Muscle layer of duodenum (tissue), 2 donors: Measurements from ENCODE around the gene DDO.
"Not testable (repeated sequence)": the region's sequence is repeated elsewhere in the genome, so short reads cannot be mapped to it uniquely, and the experiment has no call there.

Experiments
- H3K27ac ChIP-seq: one replicate; pipeline ENCODE4 v1.7.0; 2013; ENCODE audit warnings: mild to moderate bottlenecking, low read length
- H3K27me3 ChIP-seq: one replicate; pipeline ENCODE4 v1.7.0; 2013; ENCODE audit warnings: low read depth, mild to moderate bottlenecking, control low read depth, low read length
- H3K36me3 ChIP-seq, 2 donors: one replicate each; pipeline ENCODE4 v1.7.0; 2013; ENCODE audit warnings: low read length in 2 of 2, control low read depth in 1 of 2, mild to moderate bottlenecking in 1 of 2; ENCODE audit not compliant: insufficient read depth in 2 of 2, control insufficient read depth in 1 of 2
- H3K4me1 ChIP-seq, 2 donors: one replicate each; pipeline ENCODE4 v1.7.0; 2013; ENCODE audit warnings: low read length in 2 of 2, mild to moderate bottlenecking in 2 of 2, control low read depth in 1 of 2, moderate library complexity in 1 of 2; ENCODE audit not compliant: insufficient read depth in 2 of 2, control insufficient read depth in 1 of 2
- H3K4me3 ChIP-seq, 2 donors: one replicate each; pipeline ENCODE4 v1.7.0; 2013; ENCODE audit warnings: low read length in 2 of 2, low read depth in 1 of 2, mild to moderate bottlenecking in 1 of 2
- H3K9me3 ChIP-seq, 2 donors: one replicate each; pipeline ENCODE4 v1.7.0; 2013; ENCODE audit warnings: low read length in 2 of 2, control low read depth in 1 of 2, mild to moderate bottlenecking in 1 of 2; ENCODE audit not compliant: control insufficient read depth in 1 of 2
- donor health status: healthy.

The DDO gene, protein sequence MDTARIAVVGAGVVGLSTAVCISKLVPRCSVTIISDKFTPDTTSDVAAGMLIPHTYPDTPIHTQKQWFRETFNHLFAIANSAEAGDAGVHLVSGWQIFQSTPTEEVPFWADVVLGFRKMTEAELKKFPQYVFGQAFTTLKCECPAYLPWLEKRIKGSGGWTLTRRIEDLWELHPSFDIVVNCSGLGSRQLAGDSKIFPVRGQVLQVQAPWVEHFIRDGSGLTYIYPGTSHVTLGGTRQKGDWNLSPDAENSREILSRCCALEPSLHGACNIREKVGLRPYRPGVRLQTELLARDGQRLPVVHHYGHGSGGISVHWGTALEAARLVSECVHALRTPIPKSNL

DNA sequence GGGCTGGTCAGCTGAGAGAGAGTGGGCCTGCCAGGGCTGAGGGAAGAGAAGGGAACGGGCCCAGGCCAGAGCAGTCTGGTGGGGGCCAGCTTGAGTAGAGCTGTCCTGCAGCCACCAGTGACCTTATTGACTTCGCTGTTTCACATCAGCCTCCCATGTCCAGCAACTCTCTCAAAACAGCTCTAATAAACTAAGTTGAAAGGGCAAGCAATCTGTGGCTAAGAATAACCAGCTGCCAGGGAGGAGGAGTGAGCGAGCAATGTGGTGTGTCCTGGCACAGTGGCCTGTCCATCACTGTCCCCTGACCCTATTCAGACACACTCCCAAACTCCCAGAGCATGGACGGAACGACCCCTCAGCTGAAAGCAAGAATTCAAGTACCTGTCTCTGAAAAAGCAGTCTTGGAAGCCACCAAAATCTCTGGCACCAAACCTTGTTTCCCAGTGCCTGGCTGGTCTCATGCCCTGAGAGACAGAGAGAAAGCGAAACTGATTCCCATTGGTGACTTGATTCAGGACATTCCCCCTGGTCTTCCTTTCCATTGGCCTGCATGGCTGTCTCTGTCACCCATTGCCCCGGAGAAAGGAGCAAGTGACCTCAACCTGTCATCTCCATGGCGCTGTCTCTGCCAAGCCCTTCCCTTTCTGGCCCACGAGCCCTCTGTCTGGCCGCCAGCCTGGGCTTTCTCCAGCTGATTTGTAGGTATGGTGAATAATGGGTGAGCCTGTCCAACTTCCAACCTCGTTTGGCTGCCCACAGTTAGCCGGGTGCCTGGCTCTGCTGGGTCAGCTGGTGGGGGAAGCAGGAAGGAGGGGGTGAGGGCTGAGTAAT lies at the start of gene DDO:
Gene DDO, minus strand, starts transcription at position 490 of the 831 bp plus-strand sequence. CDS start 2,113 bp downstream, outside the sequence.
- Histone ChIP-seq H3K9me3 (no peaks in the 10 kb centered on the region), H3K4me3 (peak within 1 kb of the TSS; percentile 59 to 68), H3K4me1 (peaks cover 6 to 14% of the 10 kb centered on the region in 2 donors), H3K27me3 (no peaks in the 10 kb centered on the region), H3K36me3 (no peaks in the 10 kb centered on the region), H3K27ac (peak within 1 kb of the TSS; percentile 68)

DNA sequence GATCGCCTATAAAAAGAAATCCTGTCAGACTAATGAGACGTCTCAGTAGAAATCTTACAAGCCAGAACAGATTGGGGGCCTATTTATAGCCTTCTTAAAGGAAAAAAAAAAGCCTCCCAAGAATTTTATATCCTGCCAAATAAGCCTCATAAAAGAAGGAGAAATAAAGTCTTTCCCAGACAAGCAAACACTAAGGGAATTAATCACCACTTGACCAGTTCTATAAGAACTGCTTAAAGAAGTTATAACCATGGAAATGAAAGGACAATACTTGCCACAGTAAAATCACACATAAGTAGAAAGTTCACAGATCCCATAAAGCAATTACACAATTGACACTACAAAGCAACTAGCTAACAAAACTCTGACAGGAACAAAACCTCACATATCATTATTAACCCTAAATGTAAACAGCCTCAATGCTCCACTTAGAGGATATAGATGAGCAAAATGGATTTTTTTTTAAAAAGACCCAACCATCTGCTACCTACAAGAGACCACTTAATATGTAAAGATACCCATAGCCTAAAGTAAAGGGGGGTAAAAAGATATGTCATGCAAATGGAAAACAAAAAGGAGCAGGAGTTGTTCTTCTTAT lies 47.6 kb upstream of the DDO start:
- Histone ChIP-seq H3K27ac (no peak overlapping the region), H3K4me1 (no peaks in the 10 kb centered on the region), H3K27me3 (no peaks in the 10 kb centered on the region), H3K36me3 (no peaks in the 10 kb centered on the region), H3K4me3 (no peak overlapping the region), H3K9me3 (peaks cover 7 to 23% of the 10 kb centered on the region in 2 donors)

DNA sequence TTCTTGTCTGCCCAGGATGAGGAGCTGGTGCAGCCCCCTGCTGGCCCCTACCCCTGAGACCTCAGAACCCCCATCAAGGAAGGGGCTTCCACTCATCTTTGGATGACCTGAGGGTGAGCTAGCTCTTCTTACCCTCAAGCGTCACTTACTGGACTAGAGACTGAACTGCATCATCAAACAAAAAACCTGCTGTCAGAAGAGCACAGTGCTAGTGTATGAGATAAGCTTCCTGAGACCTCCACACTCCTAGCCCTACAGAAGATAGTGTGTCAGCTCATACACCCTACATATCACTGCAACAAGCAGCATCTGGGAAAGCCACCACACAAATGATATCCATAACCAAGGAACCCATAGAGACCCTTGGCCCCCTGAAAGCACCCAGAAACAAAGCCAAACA lies 46.0 kb upstream of the DDO start:
- H3K9me3 ChIP-seq = peaks cover 7 to 23% of the 10 kb centered on the region in 2 donors
- H3K27ac ChIP-seq = no peak overlapping the region
- H3K36me3 ChIP-seq = no peaks in the 10 kb centered on the region
- no peaks in the 10 kb centered on the region for H3K4me1 ChIP-seq
- H3K27me3 ChIP-seq = no peaks in the 10 kb centered on the region
- H3K4me3 ChIP-seq = no peak overlapping the region

DNA sequence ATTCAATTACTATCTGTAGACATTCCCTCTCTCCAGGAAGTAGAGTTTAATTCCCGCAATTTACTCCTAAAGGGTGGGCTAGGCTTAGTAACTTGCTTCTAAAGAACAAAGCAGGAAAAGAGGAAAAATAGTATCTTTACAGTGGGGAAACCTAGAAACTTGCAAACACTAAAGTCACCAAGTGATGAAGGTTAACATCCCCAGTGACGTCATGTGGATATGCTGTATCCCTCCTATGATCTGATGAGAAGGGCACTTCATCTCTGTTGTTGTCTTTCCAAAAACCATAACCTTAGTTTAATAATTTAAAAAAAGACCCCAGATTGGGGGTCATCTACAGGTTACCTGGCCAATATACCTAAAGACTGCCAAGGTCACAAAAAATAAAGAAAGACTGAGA lies 43.8 kb upstream of the DDO start:
- Histone ChIP-seq H3K4me3 (no peak overlapping the region), H3K27me3 (no peaks in the 10 kb centered on the region), H3K27ac (no peak overlapping the region), H3K4me1 (no peaks in the 10 kb centered on the region), H3K9me3 (peaks cover 7 to 20% of the 10 kb centered on the region in 2 donors), H3K36me3 (no peaks in the 10 kb centered on the region)

DNA sequence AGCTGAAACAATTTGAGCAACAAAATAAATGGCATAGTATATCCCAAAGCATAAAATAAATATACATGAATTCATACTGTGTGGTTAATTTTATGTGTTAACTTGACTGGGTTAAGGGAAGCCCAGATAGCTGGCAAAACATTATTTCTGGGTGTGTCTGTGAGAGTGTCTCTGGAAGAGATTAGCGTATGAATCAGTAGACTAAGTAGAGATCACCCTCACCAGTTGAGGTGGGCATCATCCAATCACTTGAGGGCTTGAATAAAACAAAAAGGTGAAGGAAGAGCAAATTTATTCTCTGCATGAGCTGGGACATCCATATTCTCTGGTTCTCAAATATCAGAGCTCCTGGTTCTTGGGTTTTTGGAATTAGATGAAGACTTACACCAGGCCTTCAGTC lies 43.1 kb upstream of the DDO start:
- H3K27me3 ChIP-seq = no peaks in the 10 kb centered on the region
- H3K27ac ChIP-seq = no peak overlapping the region
- no peaks in the 10 kb centered on the region for H3K36me3 ChIP-seq
- H3K9me3 ChIP-seq = peaks cover 7 to 17% of the 10 kb centered on the region in 2 donors
- no peaks in the 10 kb centered on the region for H3K4me1 ChIP-seq
- H3K4me3 ChIP-seq = no peak overlapping the region

DNA sequence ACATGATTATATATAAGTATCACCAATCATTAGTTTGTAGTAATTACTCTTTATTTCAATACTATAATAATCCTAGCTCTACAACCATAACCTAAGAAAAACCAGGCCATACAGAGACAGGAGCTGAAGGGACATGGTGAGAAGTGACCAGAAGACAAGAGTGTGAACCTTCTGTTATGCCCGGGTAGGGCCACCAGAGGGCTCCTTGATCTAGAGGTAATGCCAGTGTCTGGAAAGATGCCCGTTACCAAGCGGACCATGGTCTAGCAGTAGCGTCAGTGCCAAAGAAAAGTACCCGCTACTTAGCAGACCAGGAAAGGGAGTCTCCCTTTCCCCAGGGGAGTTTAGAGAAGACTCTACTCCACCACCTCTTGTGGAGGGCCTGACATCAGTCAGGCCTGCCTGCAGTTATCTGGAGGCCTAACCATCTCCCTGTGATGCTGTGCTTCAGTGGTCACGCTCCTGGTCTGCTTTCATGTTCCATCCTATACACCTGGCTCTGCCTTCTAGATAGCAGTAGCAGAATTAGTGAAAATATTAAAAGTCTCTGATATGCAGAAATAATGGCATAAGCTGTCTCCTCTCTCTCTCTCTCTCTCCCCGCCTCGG lies 42.3 kb upstream of the DDO start:
- peaks cover 3 to 11% of the 10 kb centered on the region in 2 donors for H3K9me3 ChIP-seq
- H3K27me3 ChIP-seq, H3K27ac ChIP-seq, H3K4me3 ChIP-seq, H3K4me1 ChIP-seq, H3K36me3 ChIP-seq: not testable (repeated sequence)

DNA sequence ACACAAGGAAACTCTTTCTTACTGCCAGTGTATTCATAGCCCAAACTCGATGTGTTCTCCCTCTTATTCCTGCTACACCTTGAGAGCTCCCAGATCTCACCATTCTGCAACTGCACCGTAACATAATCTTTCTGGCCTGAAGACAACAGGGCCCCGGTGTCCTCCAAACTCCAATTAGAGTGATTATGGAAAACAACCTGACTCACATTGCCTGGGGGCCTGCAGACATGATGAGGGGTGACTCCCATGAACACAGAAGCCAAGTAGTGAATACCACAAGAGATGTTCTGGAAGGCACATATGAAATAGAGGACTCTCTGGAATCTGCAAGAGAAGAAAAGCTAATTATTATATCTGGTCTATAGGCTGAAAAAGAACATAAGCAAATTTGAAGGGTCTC lies 41.3 kb upstream of the DDO start:
- Histone ChIP-seq H3K27ac (no peak overlapping the region), H3K4me1 (no peaks in the 10 kb centered on the region), H3K27me3 (no peaks in the 10 kb centered on the region), H3K36me3 (no peaks in the 10 kb centered on the region), H3K4me3 (no peak overlapping the region), H3K9me3 (peaks cover 0 to 3% of the 10 kb centered on the region in 2 donors)

DNA sequence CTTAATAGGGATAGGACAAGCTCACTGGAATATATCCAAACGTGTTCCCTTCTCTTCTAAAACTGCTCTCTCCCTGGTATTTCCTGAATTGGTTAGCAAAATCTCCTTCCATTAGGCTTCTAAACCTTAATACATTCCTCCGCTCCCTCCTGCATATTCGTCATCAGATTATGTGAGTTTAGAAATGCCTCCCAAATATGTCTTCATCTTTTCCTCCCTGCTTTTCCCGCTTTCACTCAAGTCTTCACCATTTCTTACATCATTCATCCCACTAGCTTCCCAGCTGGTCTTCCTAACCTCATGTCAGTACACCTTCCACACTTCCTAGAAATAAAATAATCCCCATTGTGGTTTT lies 34.1 kb upstream of the DDO start:
- Histone ChIP-seq H3K9me3 (no peaks in the 10 kb centered on the region), H3K4me3 (no peak overlapping the region), H3K4me1 (no peaks in the 10 kb centered on the region), H3K27ac (no peak overlapping the region), H3K36me3 (no peaks in the 10 kb centered on the region), H3K27me3 (no peaks in the 10 kb centered on the region)

DNA sequence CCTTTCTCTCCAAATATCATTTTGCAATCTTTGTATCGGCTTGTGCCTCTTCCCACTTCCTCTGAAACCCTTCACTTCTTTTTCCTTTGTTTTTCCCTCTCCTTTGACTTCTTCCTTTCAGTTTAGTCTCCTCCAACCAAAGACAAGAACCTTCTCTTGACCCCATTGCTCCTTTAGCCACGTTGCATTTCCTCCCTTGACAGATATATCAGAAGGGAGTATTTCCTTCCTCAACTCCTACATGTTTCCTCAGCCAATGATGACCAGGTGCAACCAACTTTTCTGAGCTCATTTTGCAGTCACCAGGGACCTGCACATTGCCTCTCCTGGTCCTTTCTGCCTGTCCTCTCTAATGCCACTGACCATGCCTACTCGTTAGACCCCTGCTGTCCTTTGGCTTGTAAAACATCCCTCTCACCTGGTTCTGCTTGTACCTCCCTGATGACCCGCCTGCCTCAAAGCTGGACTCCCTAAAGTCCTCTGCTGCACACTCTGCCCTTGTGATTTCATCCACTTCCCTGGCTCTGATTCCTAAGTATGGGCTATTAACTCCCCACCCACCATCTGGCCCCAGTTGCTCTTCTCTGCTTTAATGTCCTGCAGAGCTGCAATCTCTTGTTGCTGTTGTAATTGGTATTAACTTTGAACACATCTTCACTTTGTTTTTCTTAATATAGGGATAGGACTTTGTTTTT lies 33.6 kb upstream of the DDO start:
- Histone ChIP-seq H3K9me3 (no peaks in the 10 kb centered on the region), H3K27ac (no peak overlapping the region), H3K27me3 (no peaks in the 10 kb centered on the region), H3K4me1 (no peaks in the 10 kb centered on the region), H3K36me3 (no peaks in the 10 kb centered on the region), H3K4me3 (no peak overlapping the region)

DNA sequence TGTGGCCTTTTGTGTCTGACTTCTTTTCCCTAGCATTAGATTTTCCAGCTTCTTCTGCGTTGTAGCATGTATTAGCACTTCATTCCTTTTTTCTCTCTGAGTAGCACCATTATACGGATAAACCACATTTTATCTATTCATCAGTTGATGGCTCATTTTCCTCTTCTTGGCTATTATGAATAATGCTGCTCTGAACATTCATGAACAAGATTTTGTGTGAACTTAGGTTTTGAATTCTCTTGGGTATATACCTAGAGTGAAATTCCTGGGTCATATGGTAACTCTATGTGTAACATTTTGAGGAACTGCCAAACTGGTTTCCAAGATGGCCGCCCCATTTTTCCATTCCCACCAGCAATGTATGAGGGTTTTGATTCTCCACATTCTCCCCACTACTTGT lies 32.4 kb upstream of the DDO start:
- no peaks in the 10 kb centered on the region for H3K4me1 ChIP-seq
- H3K27me3 ChIP-seq = no peaks in the 10 kb centered on the region
- no peaks in the 10 kb centered on the region for H3K36me3 ChIP-seq
- H3K27ac ChIP-seq = no peak overlapping the region
- no peaks in the 10 kb centered on the region for H3K9me3 ChIP-seq
- H3K4me3 ChIP-seq = no peak overlapping the region

DNA sequence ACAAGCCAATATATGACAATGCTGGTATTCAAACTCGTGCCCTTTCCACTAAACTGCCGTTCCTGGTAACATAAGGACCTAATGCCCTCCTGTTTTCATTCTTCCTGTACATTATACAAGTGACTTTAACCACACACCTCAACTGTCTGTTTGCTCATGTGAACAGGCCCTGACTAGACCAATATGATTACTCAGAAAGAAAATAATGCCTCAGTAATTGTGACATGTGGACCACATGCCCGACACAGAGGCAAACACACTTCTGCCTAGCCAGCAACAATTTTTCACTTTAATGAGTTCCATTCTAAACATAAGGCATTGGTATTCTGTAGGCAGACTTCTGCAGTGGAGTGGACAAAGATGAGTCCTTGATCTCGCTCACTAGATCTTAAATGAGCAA lies 31.0 kb upstream of the DDO start:
- no peak overlapping the region for H3K4me3 ChIP-seq
- H3K36me3 ChIP-seq = no peaks in the 10 kb centered on the region
- H3K27me3 ChIP-seq = no peaks in the 10 kb centered on the region
- no peaks in the 10 kb centered on the region for H3K4me1 ChIP-seq
- H3K9me3 ChIP-seq = no peaks in the 10 kb centered on the region
- H3K27ac ChIP-seq = no peak overlapping the region
